Endothelial cell of umbilical vein (primary cell): ENCODE measurements around the gene A3GALT2. TPM values are rescaled to one million over a fixed set of nuclear protein-coding genes. Genes with fewer than 3 reads are reported as not detected.

Experiments used
- BruUV-seq: library from RNA; stranded (reverse); fragments of 400-500 nt; replicated peaks from 2 replicates; lab custom pipeline; 2021; lab: Mats Ljungman, UMichigan
- CTCF ChIA-PET: fragments of 300-600, 350-600 bp; sonication (Branson Sonifier 250); formaldehyde crosslinking; loops from one replicate; lab custom pipeline; 2021; ENCODE audit warnings: antibody characterized with exemption, inconsistent platforms; lab: Charles Lee
- POLR2A ChIA-PET: fragments of 300-600, 350-600 bp; sonication (Branson Sonifier 250); formaldehyde crosslinking; loops from one replicate; lab custom pipeline; 2021; ENCODE audit warnings: antibody characterized with exemption, inconsistent platforms; lab: Charles Lee
- DNase-seq: peaks from one replicate; pipeline ENCODE4 v3.0.0-alpha.2; 2011; ENCODE audit warnings: low read depth, low spot score
- FAIRE-seq: peaks from 2 replicates; lab custom pipeline; 2011; peaks lifted over from hg19 to GRCh38; lab: Jason Lieb, UNC
- H2AFZ ChIP-seq: 2 replicates; pipeline ENCODE4 v1.6.0; 2012; ENCODE audit warnings: low read depth, low read length, control low read depth, inconsistent platforms
- H3K27ac ChIP-seq: 2 replicates; pipeline ENCODE4 v1.5.1; 2011; ENCODE audit warnings: low read depth, mild to moderate bottlenecking, control low read depth, low read length, moderate library complexity; ENCODE audit not compliant: insufficient read depth
- H3K27me3 ChIP-seq, 2 experiments: 2 replicates each; pipeline versions ENCODE4 v1.6.0 to v1.6.1; 2011; ENCODE audit warnings: low read length in 2 of 2, mixed read lengths in 1 of 2; ENCODE audit not compliant: control insufficient read depth in 2 of 2, insufficient read depth in 2 of 2
- H3K36me3 ChIP-seq, 2 experiments: 2 replicates in 1 of 2; 3 replicates in 1 of 2; pipeline ENCODE4 v1.5.1; 2011; ENCODE audit warnings: low read length in 2 of 2, mild to moderate bottlenecking in 1 of 2, moderate library complexity in 1 of 2; ENCODE audit not compliant: control insufficient read depth in 2 of 2, insufficient read depth in 2 of 2; ENCODE audit errors: extremely low read depth in 1 of 2
- H3K4me1 ChIP-seq: 3 replicates; pipeline ENCODE4 v1.5.1; 2011; ENCODE audit warnings: mild to moderate bottlenecking, low read length; ENCODE audit not compliant: control insufficient read depth, insufficient read depth; ENCODE audit errors: extremely low read depth
- H3K4me2 ChIP-seq: 2 replicates; pipeline ENCODE4 v1.6.1; 2011; ENCODE audit warnings: low read length, control low read depth, mixed read lengths; ENCODE audit not compliant: insufficient read depth
- H3K4me3 ChIP-seq, 3 experiments: fragments of 200-600 bp in 1 of 3; sonication (generic), shearing (Covaris generic) in 1 of 3; replicated peaks in 1 of 3; 2 replicates each; pipeline ENCODE4 v1.5.1; 2011 to 2016; ENCODE audit warnings: control low read depth in 3 of 3, low read length in 3 of 3, mild to moderate bottlenecking in 2 of 3, inconsistent platforms in 1 of 3, low read depth in 1 of 3, moderate library complexity in 1 of 3; ENCODE audit not compliant: insufficient read depth in 1 of 3
- H3K79me2 ChIP-seq: 2 replicates; pipeline ENCODE4 v1.6.0; 2012; ENCODE audit warnings: low read length, inconsistent platforms; ENCODE audit not compliant: control insufficient read depth, insufficient read depth
- H3K9ac ChIP-seq: replicated peaks from 2 replicates; pipeline ENCODE3; 2011; ENCODE audit warnings: low read length, control low read depth; ENCODE audit not compliant: insufficient read depth; ENCODE audit errors: extremely low read depth
- H3K9me1 ChIP-seq: replicated peaks from 3 replicates; pipeline ENCODE4 v1.6.0; 2011; ENCODE audit warnings: mild to moderate bottlenecking, low read length; ENCODE audit not compliant: control insufficient read depth, insufficient read depth; ENCODE audit errors: extremely low read depth
- H3K9me3 ChIP-seq: replicated peaks from 2 replicates; pipeline ENCODE4 v1.5.1; 2012; ENCODE audit warnings: low read length, inconsistent platforms; ENCODE audit not compliant: control insufficient read depth, insufficient read depth
- H4K20me1 ChIP-seq: replicated peaks from 2 replicates; pipeline ENCODE3; 2011; ENCODE audit warnings: mild to moderate bottlenecking, low read length; ENCODE audit not compliant: control insufficient read depth, insufficient read depth; ENCODE audit errors: extremely low read depth
- CTCF ChIP-seq, 2 donors: IDR thresholded peaks; 1 replicate in 1 of 2; 2 replicates in 1 of 2; pipeline ENCODE4 v1.5.1; 2011; ENCODE audit warnings: low read length in 2 of 2, mild to moderate bottlenecking in 2 of 2, moderate library complexity in 2 of 2, control low read depth in 1 of 2, inconsistent platforms in 1 of 2, low read depth in 1 of 2; ENCODE audit not compliant: insufficient read depth in 1 of 2; ENCODE audit errors: extremely low read depth in 1 of 2
- EZH2 ChIP-seq: IDR thresholded peaks from 2 replicates; pipeline ENCODE4 v1.6.1; 2012; ENCODE audit warnings: borderline replicate concordance, low read depth, mild to moderate bottlenecking, moderate library complexity, low read length, inconsistent platforms; ENCODE audit not compliant: severe bottlenecking
- FOS ChIP-seq: IDR thresholded peaks from 2 replicates; pipeline ENCODE4 v1.6.1; 2011; ENCODE audit warnings: mild to moderate bottlenecking, low read length, moderate library complexity, borderline replicate concordance; ENCODE audit not compliant: insufficient read depth
- GATA2 ChIP-seq: IDR thresholded peaks from 2 replicates; pipeline ENCODE4 v1.7.0; 2011; ENCODE audit warnings: low read depth, mild to moderate bottlenecking, moderate library complexity, mixed read lengths, low read length; ENCODE audit not compliant: insufficient read length, insufficient read depth
- MYC ChIP-seq: IDR thresholded peaks from one replicate; pipeline ENCODE4 v1.6.1; 2011; ENCODE audit warnings: mild to moderate bottlenecking, low read depth, low read length
- POLR2A ChIP-seq: IDR thresholded peaks from 2 replicates; pipeline ENCODE4 v1.6.1; 2012; ENCODE audit warnings: low read depth, mild to moderate bottlenecking, control low read depth, low read length
- POLR2AphosphoS5 ChIP-seq: IDR thresholded peaks from 2 replicates; pipeline ENCODE4 v1.6.1; 2012; ENCODE audit warnings: low read depth, mild to moderate bottlenecking, control low read depth, low read length, moderate library complexity; ENCODE audit not compliant: insufficient read depth
- dilution Hi-C: fragments of 300-500 bp; cut with MboI; formaldehyde crosslinking; loops from one replicate; pipeline ENCODE4 v1.15.0; 2019; ENCODE audit warnings: low sequenced_read_pairs; ENCODE audit not compliant: extremely low pct_ligation_motif_present
- intact Hi-C: fragments of 100-400 bp; cut with micrococcal nuclease; formaldehyde crosslinking; loops from one replicate; pipeline ENCODE4 v1.10.0; 2022
- polyA plus RNA-seq, 4 experiments: library from polyadenylated mRNA; depleted of rRNA in 3 of 4; stranded (reverse) in 3 of 4; unstranded in 1 of 4; fragments of >200 nt; gene quantifications; 2 replicates each; pipeline versions ENCODE4 v1.2.1 to v1.2.3, GENCODE V29; 2011 to 2012; ENCODE audit warnings: missing spikeins in 1 of 4
- total RNA-seq: library from RNA; stranded (reverse); gene quantifications from 2 replicates; pipeline ENCODE4 v1.2.3, GENCODE V29; 2021
- TF ChIP-seq, protein P1 (sequence below): IDR thresholded peaks from 2 replicates; pipeline ENCODE4 v1.6.1; 2011; ENCODE audit not compliant: insufficient read depth, insufficient read length

Gene A3GALT2
- total and polyA plus RNA-seq, 2 donors (not counting 3 experiments of a cell fraction or from before 2014, with no cell fraction given) = not detected

GRCh38 chr1:33332357-33332789 is 11.5 kb upstream of the A3GALT2 start:
- intact Hi-C loops (no loop called here), dilution Hi-C loops (no loop called here)
- H3K9ac ChIP-seq = no peak overlapping the region
- BruUV-seq = no TSS peak
- DNase-seq = no peak
- CTCF ChIA-PET = no interaction called here
- H3K4me3 ChIP-seq = no peak overlapping the region
- H2AFZ ChIP-seq = no peak overlapping the region
- no peak overlapping the region for H3K27ac ChIP-seq
- TF ChIP-seq FOS = no peak
- no peak for TF ChIP-seq GATA2
- no peak for TF ChIP-seq EZH2
- TF ChIP-seq POLR2AphosphoS5 = no peak
- TF ChIP-seq, protein P1, sequence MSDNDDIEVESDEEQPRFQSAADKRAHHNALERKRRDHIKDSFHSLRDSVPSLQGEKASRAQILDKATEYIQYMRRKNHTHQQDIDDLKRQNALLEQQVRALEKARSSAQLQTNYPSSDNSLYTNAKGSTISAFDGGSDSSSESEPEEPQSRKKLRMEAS = no peak
- TF ChIP-seq MYC = no peak
- no peak for TF ChIP-seq CTCF (IDR thresholded peaks at IDR 0.05; ENCODE audit: extremely low read depth in 1 of 2, insufficient read depth in 1 of 2, low read depth in 1 of 2, low read length in 2 of 2)
- no peak for TF ChIP-seq POLR2A
- no peaks in the 10 kb centered on the region for H3K9me3 ChIP-seq
- no peaks in the 10 kb centered on the region for H4K20me1 ChIP-seq
- peaks cover 52% of the 10 kb centered on the region for H3K79me2 ChIP-seq
- POLR2A ChIA-PET = no interaction called here
- peaks cover 16% of the 10 kb centered on the region for H3K4me1 ChIP-seq
- peaks cover 34 to 50% of the 10 kb centered on the region in 2 experiments for H3K36me3 ChIP-seq
- no peaks in the 10 kb centered on the region for H3K27me3 ChIP-seq
- no peak overlapping the region for H3K4me2 ChIP-seq
- peak; percentile 24 for FAIRE-seq
- no peaks in the 10 kb centered on the region for H3K9me1 ChIP-seq
